Mesendoderm (in vitro differentiated cells): ENCODE measurements around the gene ZNF320.
"Not testable (repeated sequence)": the region's sequence is repeated elsewhere in the genome, so short reads cannot be mapped to it uniquely, and the experiment has no call there.

Experiments
- DNase-seq: peaks from one replicate; pipeline ENCODE4 v3.0.0; 2013
- H2AK5ac ChIP-seq: 2 replicates; pipeline ENCODE4 v1.6.1; 2013; ENCODE audit warnings: low read length, inconsistent platforms
- H2BK120ac ChIP-seq: 2 replicates; pipeline ENCODE4 v1.6.1; 2013; ENCODE audit warnings: low read depth, mild to moderate bottlenecking, low read length, moderate library complexity, mixed read lengths
- H2BK15ac ChIP-seq: replicated peaks from 2 replicates; pipeline ENCODE4 v1.6.1; 2013; ENCODE audit warnings: low read depth, mild to moderate bottlenecking, moderate library complexity
- H2BK5ac ChIP-seq: 2 replicates; pipeline ENCODE4 v1.6.1; 2013; ENCODE audit warnings: low read length, inconsistent platforms
- H3K18ac ChIP-seq: 2 replicates; pipeline ENCODE4 v1.6.1; 2013; ENCODE audit warnings: mild to moderate bottlenecking, low read length, mixed read lengths
- H3K23ac ChIP-seq: one replicate; pipeline ENCODE4 v1.6.1; 2013; ENCODE audit warnings: low read length
- H3K27ac ChIP-seq: 2 replicates; pipeline ENCODE4 v1.5.1; 2013; ENCODE audit warnings: low read depth, mild to moderate bottlenecking, inconsistent platforms, low read length, moderate library complexity
- H3K27me3 ChIP-seq: 2 replicates; pipeline ENCODE4 v1.6.1; 2013; ENCODE audit warnings: low read length, control low read depth, mild to moderate bottlenecking, inconsistent platforms; ENCODE audit not compliant: insufficient read depth, poor library complexity
- H3K36me3 ChIP-seq: 2 replicates; pipeline ENCODE4 v1.6.1; 2013; ENCODE audit warnings: low read length, inconsistent platforms; ENCODE audit not compliant: control insufficient read depth, insufficient read depth
- H3K4ac ChIP-seq: one replicate; pipeline ENCODE4 v1.6.1; 2013; ENCODE audit warnings: low read depth, mild to moderate bottlenecking, low read length, moderate library complexity
- H3K4me1 ChIP-seq: 2 replicates; pipeline ENCODE4 v1.6.1; 2013; ENCODE audit warnings: low read depth, low read length, inconsistent platforms; ENCODE audit not compliant: control insufficient read depth
- H3K4me2 ChIP-seq: 2 replicates; pipeline ENCODE4 v1.6.1; 2013; ENCODE audit warnings: low read length
- H3K4me3 ChIP-seq: 2 replicates; pipeline ENCODE4 v1.5.1; 2013; ENCODE audit warnings: mild to moderate bottlenecking, low read length
- H3K56ac ChIP-seq: one replicate; pipeline ENCODE4 v1.6.1; 2013; ENCODE audit warnings: low read length
- H3K79me1 ChIP-seq: 2 replicates; pipeline ENCODE4 v1.6.1; 2013; ENCODE audit warnings: low read length, inconsistent platforms
- H3K79me2 ChIP-seq: 2 replicates; pipeline ENCODE4 v1.6.1; 2013; ENCODE audit warnings: mild to moderate bottlenecking, low read length; ENCODE audit not compliant: control insufficient read depth, insufficient read depth
- H3K9ac ChIP-seq: 2 replicates; pipeline ENCODE4 v1.6.1; 2013; ENCODE audit warnings: low read length, inconsistent platforms
- H4K5ac ChIP-seq: one replicate; pipeline ENCODE4 v1.6.1; 2013; ENCODE audit warnings: low read length
- H4K8ac ChIP-seq: one replicate; pipeline ENCODE4 v1.6.1; 2013; ENCODE audit warnings: low read depth, mild to moderate bottlenecking, control low read depth, low read length, moderate library complexity
- WGBS: extraction: QIAGEN DNeasy Blood & Tissue Kit; methylation state at CpG from one replicate; pipeline ENCODE4 v1.1.7; 2013; ENCODE audit warnings: low lambda C conversion rate, missing lambda C conversion rate; ENCODE audit not compliant: insufficient coverage; ENCODE audit errors: extremely low coverage; 5-methylcytosine and 5-hydroxymethylcytosine counted together
- small RNA-seq: library from polyadenylated mRNA; stranded (forward); fragments of <200 nt; extraction: miRNeasy Mini kit (QIAGEN cat#:217004); gene quantifications from one replicate; pipeline ENCODE3, GENCODE V24; 2013; ENCODE audit not compliant: insufficient read depth

ZNF320 gene

GRCh38 chr19:52856540-52857377 is 40.7 kb downstream of the ZNF320 start:
- not testable (repeated sequence) for DNase-seq, H4K8ac ChIP-seq, H3K4ac ChIP-seq, H2AK5ac ChIP-seq, H4K5ac ChIP-seq, H3K27ac ChIP-seq, H2BK5ac ChIP-seq, H3K79me2 ChIP-seq, H2BK15ac ChIP-seq, H3K23ac ChIP-seq, H2BK120ac ChIP-seq, H3K79me1 ChIP-seq, H3K36me3 ChIP-seq, H3K4me1 ChIP-seq, H3K27me3 ChIP-seq
- peak overlapping the region; percentile 79 for H3K18ac ChIP-seq
- H3K9ac ChIP-seq = peak overlapping the region; percentile 79
- peak overlapping the region; percentile 80 for H3K56ac ChIP-seq
- H3K4me3 ChIP-seq = peak overlapping the region; percentile 72
- no CpG with 5 or more reads among the region's 31 CpGs for WGBS
- peak overlapping the region; percentile 54 for H3K4me2 ChIP-seq

Small RNA genes lying within 50 kb of the gene (small RNA-seq; reads per million reads assigned to genes)
- 0.90 reads per million for gene ZNF320
